GM18507 (cell line): Measurements from ENCODE around the gene TMOD3.

Source experiments
- DNase-seq: peaks from one replicate; pipeline ENCODE4 v3.0.0; 2011; ENCODE audit warnings: low read depth; ENCODE audit not compliant: insufficient read length; ENCODE audit errors: extremely low spot score
- FAIRE-seq: peaks from 2 replicates; lab custom pipeline; 2011; peaks lifted over from hg19 to GRCh38; lab: Jason Lieb, UNC

Gene TMOD3

GRCh38 chr15:51952805-51953204 is 123.4 kb downstream of the TMOD3 start:
- no peak for FAIRE-seq
- DNase-seq = no peak

- no peak for DNase-seq
- FAIRE-seq = no peak
These were observed 126.1 kb downstream of the TMOD3 start for GRCh38 chr15:51955504-51955903.
